Stimulated activated CD4-positive, alpha-beta T cell treated with anti-CD3 and anti-CD28 coated beads, Interleukin-1b, Interleukin-23, amount 100 ng/mL, for 24 hours (primary cell): ENCODE measurements around the gene ALPL.

ENCODE experiments used
- DNase-seq, 4 experiments: peaks; one replicate each; pipeline ENCODE4 v3.0.0-alpha.2; 2020; ENCODE audit warnings: low read depth in 4 of 4, low spot score in 1 of 4

The ALPL gene

GRCh38 chr1:21526441-21526840 lies 17.2 kb downstream of the ALPL start:
- no peak for DNase-seq

- DNase-seq: no peak
Observed at GRCh38 chr1:21530368-21531016, 21.3 kb downstream of the ALPL start.

GRCh38 chr1:21531241-21531640 lies 22.0 kb downstream of the ALPL start:
- DNase-seq: no peak

- DNase-seq: no peak
Observed at GRCh38 chr1:21532496-21532895, 23.3 kb downstream of the ALPL start.

GRCh38 chr1:21532992-21533534 lies 23.8 kb downstream of the ALPL start:
- DNase-seq: no peak

GRCh38 chr1:21534146-21534545 lies 24.9 kb downstream of the ALPL start:
- no peak for DNase-seq

- peak in 1 of 4 experiments; percentile 7 for DNase-seq
Observed at GRCh38 chr1:21534674-21535378, 25.6 kb downstream of the ALPL start.

GRCh38 chr1:21536218-21536617 lies 27.0 kb downstream of the ALPL start:
- DNase-seq: no peak

GRCh38 chr1:21537511-21537931 lies 28.3 kb downstream of the ALPL start:
- no peak for DNase-seq

GRCh38 chr1:21537932-21538630 lies 28.9 kb downstream of the ALPL start:
- no peak for DNase-seq

GRCh38 chr1:21539933-21540332 lies 30.7 kb downstream of the ALPL start:
- DNase-seq: no peak

GRCh38 chr1:21541329-21541728 lies 32.1 kb downstream of the ALPL start:
- DNase-seq: no peak

- DNase-seq: no peak
Observed at GRCh38 chr1:21541835-21542234, 32.6 kb downstream of the ALPL start.

- no peak for DNase-seq
Observed at GRCh38 chr1:21543598-21543997, 34.4 kb downstream of the ALPL start.

GRCh38 chr1:21544095-21544494 lies 34.9 kb downstream of the ALPL start:
- DNase-seq: no peak

- DNase-seq: no peak
Observed at GRCh38 chr1:21546122-21546825, 37.1 kb downstream of the ALPL start.

GRCh38 chr1:21547876-21548275 lies 38.7 kb downstream of the ALPL start:
- no peak for DNase-seq

- DNase-seq: no peak
Observed at GRCh38 chr1:21550097-21550496, 40.9 kb downstream of the ALPL start.

- no peak for DNase-seq
Observed at GRCh38 chr1:21550866-21551475, 41.7 kb downstream of the ALPL start.

- DNase-seq: no peak
Observed at GRCh38 chr1:21552715-21553114, 43.5 kb downstream of the ALPL start.
